Activated CD8-positive, alpha-beta memory T cell treated with anti-CD3 and anti-CD28 coated beads, Interleukin-2, amount 50 U/mL, for 48 hours (primary cell): Measurements from ENCODE around the gene EZR.

Experiments used
- DNase-seq: peaks from one replicate; pipeline ENCODE4 v3.0.0-alpha.2; 2020

The EZR gene

DNA sequence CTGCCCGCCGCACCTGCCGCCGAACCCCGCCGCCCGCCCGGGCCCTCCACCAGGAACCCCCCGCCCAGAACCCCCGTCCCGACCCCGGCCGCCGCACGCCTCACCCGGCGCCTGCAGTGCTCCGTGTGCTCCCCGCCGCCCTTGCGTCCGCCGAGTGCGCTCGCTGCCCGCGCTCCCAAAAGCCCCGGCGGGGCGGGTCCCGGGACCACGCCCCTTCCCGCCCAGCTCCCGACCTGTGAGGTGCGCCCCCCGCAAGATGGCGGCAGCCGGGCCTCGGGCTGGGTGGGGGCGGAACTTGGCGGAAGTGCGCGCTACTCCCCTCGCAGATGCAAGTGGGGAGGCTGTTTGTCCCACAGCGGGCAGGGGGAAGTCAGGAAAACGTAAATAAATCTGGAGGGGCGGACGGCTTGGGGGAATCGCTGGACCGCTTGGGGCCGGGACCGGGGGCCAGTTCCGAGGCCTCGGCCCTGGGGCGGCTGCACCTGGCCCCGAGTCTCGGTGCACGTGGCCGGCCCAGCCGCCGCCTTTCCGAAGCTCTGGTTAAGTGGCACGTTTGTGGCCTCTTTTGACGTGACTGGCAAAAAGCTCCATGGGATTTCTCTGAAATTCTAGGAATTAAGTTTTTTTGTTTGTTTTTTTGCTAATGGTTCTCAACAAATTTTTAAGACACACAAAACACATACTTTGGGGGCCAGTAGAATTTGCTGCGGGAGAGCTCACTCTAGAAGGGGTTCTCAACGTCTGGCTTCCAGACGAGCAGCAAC is at the start of gene EZR:
Gene EZR (minus strand): TSS at position 156 of the 764 bp plus-strand sequence. CDS start 1,275 bp downstream, outside the sequence.
- peak; percentile 91 for DNase-seq

- no peak for DNase-seq
These were observed 48.9 kb upstream of the EZR start for GRCh38 chr6:158868122-158868480.

DNA sequence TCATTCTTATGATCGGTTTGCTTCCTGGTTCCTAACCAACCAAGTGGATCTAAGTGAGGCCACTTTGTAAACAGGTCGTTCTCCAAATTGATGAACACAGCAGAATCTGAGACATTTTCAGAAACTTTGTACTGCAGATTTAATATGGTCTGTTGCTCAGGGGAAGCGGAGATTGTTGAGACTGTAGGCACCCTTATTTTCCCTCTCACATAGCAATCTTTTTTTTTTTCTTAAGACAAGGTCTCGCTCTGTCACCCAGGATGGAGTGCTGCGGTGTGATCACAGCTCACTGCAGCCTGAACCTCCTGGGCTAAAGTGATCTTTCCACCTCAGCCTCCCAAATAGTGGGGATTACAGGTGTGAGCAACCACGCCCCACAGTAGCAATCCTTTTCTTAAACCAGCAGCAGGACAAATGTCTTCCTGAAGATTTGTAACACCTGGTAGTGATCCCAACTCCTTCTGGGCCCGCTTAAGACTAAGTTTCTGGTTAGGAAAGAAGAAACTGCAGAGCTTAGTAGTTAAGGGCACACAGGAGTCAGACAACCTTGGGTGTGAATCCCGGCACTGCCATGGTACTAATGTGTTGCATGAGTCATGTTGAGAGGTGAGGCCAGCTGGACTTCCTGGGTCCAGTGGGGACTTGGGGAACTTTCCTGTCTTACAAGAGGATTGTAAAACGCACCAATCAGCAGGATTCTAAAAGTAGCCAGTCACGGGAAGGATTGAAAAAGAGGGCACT is 48.4 kb upstream of the EZR start:
- DNase-seq = peak; percentile 47

- DNase-seq = no peak
These were observed 46.6 kb upstream of the EZR start for GRCh38 chr6:158865769-158866168.

DNA sequence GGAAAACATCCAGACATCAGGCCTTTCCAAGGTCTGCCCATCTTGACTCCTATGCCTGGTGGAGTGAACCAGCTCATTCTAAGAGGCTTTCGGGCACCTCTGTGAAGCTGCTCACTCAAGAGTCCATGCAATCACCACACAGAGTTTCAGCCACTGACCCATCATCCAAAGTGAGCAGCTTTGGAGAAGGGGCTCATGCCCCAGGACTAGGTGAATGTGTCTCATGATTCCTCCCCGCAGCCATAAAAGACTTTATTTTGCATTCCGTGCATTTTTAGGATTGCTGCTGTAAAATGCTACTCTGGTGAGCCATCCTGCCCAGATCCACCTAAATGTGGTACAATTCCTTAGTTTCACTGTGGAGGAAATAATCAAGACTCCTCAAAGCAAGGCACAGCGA is 44.5 kb upstream of the EZR start:
- DNase-seq = no peak

GRCh38 chr6:158861686-158862381 is 42.7 kb upstream of the EZR start:
- DNase-seq = no peak

DNA sequence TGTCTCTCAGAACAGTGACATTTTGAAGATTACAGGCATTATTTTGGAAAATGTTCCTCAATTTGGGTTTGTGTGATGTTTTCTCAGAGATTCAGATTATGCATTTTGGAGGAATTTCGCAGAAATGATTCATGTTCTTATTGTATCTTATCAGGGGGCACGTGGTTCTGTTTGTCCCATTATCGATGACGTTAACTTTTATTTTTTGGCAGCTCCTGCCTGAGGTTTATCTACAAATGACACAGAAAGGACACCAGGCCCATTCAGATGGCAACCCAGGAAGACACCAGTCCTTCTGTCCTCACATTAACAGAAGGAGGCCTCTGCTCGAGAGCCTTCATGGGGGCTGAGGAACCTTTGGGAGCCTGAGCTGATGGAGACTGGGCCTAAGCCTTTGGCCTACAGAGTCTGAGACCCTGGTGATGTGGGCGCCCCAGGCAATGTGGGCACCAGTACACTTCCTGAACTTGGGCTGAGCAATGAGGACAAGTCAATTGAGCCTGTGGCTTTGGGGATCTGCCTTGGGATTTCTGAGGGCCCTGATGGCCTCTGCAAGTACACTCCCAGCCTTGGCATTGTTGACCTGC is 41.2 kb upstream of the EZR start:
- DNase-seq = no peak

- DNase-seq = no peak
These were observed 37.1 kb upstream of the EZR start for GRCh38 chr6:158856261-158856660.

DNA sequence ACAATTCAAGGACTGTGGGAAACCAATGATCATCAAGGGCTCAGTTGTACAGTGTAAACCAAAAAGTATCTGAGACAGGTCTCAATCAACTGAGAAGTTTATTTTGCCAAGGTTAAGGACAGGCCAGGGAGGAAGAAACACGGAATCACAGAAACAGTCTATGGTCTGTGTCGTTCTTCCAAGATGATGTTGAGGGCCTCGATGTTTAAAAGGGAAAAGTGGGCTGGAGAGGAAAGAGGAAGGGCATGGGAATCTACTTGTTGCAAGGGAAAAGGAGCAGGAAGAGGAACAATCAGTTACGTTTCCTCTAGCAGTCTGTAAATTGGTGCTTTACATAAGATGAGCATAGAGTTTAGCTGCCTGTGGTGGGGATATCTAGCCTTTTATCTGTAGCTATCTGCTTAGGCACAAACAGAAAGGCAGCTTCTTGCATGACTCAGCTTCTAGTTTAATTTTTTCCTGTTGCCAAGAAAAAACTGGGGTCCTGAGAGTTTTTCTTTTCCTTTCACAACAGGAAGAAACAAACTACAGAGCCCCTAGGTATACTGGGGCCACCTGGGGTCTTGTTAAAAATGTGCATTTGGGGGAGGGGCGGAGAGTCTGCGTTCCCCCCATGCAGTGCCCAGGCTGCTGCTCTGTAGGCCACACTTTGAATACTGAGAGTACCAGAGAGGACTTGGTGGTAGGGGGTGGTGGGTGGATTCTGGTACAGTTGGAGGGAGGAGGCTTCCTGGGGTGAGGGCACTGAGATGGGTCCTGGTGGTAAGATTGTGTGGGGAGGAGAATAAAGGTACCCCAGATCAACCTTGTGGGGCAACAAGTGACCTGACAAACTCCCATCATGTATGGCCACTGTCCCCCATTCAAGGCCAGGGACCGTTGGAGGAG is 35.3 kb upstream of the EZR start:
- no peak for DNase-seq

- no peak for DNase-seq
These were observed 34.7 kb upstream of the EZR start for GRCh38 chr6:158853880-158854213.

- DNase-seq = peak; percentile 88
These were observed 34.1 kb upstream of the EZR start for GRCh38 chr6:158853072-158853879.

- DNase-seq = peak; percentile 56
These were observed 33.3 kb upstream of the EZR start for GRCh38 chr6:158852312-158853071.

DNA sequence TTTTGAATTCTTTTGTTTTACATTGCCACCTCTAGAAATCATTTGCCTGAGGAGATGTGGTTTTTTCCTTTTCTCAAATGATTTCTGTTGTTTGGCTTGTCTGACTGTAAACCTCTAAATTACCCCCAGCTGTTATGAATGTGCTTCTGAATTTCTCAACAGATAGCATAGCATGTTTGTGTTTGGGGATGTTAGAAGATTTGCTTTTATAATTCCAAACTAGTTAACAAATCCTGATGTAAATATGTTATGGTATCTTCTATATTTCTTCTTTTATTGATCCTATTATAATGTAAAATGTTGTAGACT is 31.6 kb upstream of the EZR start:
- no peak for DNase-seq

DNA sequence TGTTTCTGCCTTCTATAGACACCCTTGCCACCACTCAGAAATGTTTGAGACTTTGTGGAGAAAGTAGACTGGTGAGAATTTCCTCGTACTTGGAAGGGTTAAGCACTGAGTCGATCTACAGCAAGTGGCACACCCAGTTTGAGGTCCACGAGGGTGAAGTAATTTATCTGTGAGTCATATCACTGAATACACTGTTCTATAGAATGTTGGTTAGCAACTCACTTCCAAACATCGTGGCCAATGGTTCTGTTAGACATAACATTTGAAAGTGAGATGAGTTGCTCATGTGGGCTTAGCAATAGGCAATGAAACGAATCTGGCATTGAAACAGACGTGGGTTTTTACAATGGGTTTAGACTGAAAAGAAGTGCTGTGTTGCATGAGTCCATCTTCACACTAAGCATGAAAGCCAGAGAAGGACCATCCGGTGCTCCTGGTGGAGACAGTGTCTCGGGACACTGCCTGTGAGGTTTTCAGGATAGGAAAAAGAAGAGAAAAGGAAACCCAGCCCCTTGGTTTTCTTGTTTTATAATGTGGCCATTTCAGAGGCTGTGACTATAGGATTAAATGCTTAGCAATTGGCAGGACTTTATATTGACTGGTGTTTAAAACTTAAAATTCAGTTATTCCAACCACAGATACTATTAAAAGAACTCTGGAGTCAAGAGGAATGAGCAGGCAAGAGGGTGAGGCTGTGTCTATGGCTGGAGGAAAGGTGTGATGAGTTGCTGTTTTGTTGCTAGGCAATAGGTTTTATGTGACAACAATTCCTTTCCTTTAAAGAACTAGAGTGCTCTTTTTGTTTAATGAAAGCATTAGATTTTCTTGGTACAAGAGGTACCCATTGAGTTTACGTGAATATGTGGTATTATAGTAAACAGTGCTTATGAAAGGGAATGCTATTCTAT is 31.0 kb upstream of the EZR start:
- peak; percentile 75 for DNase-seq

DNA sequence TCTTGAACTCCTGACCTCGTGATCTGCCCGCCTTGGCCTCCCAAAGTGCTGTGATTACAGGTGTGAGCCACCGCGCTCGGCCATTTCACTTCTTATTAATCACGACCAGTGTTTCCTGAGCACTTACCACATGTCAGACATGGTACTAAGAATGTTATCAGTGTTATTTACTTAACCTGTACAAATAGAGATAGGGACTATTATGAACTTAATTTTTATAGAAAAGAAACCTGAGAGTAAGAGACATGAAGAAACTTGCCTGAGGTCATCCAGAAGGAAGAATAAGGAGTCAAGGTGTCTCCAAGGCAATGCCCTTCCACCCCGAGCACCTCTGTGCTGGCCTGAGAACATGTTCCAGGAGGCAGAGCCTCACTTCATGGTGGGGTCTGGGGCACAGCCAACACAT is 29.3 kb upstream of the EZR start:
- no peak for DNase-seq

DNA sequence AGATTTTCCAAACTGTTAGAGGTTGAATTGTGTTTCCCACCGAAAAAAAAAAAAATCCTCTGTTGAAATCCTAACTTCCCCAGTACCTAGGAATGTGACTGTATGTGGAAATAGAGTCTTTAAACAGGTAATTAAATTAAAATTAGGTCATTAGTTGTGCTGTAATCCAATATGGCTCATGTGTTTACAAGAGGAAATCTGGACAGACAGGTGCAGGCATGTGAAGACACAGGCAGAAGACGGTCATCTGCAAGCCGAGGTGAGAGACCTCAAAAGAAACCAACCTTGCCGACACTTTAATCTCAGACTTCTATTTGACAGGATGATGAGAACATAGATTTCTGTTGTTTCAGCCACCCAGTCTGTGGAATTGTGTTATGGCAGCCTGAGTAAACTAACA is 28.6 kb upstream of the EZR start:
- no peak for DNase-seq

- no peak for DNase-seq
These were observed 27.9 kb upstream of the EZR start for GRCh38 chr6:158847012-158847529.

DNA sequence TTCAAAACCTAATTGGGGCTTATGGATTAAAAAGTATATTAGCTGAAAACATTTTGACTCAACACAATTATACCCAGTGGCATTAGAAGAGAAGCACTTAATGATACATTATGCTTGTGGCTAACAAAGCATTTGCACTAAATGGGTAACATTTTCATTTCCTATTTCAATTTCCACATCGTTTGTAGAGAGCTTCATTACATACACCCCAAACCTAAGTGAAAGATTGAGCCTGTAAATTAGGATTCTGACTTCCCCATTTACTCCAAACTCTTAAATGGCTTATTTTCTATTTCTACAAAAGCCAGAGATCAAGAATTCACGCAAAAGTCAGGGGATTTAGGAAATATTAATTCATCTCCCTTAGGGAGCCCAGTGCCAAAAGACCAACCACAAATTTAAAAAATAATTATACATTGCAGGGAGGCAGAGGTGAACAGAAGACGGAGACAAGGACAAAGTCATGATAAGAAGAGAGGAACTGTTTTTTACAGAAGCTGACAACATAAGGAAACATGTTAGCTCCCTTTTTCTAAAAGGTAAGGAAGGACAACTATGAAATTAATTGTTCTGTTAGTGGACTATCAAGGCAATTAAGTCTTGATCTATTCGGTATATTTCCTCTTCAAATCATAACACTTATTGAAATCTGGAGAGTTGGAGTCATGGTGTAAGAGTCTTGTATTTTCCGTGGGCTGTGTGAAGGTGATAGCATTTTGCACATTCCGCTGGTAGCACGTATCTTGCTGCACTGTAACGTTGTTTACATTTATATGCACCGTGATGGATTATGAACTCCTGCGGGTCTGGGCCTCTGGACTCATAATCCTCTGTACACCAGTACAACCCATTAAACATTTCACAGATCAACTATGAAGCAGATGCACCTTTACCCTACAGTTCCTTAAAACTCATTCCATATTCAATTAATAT is 24.8 kb upstream of the EZR start:
- DNase-seq = no peak

DNA sequence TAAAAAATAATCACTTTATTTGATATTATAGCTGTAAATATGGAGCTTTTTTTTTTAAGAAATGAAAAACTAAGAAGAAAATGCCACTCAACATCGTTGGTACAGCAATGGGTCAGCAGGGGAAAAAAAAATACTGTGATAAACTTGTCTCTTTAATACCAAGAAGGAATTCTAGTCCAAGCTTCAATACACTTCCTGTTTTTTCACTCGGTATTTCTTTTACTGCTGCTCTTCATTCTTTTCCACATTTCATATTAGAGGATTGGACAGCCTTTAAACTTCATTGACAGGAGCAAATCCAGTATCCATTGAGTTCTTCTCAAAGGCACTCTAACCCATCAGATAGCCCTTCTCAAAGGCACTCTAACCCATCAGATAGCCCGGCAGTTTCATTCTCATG is 22.2 kb upstream of the EZR start:
- DNase-seq = no peak
